ENCODE results near the gene LNX2.

LNX2 gene

DNA sequence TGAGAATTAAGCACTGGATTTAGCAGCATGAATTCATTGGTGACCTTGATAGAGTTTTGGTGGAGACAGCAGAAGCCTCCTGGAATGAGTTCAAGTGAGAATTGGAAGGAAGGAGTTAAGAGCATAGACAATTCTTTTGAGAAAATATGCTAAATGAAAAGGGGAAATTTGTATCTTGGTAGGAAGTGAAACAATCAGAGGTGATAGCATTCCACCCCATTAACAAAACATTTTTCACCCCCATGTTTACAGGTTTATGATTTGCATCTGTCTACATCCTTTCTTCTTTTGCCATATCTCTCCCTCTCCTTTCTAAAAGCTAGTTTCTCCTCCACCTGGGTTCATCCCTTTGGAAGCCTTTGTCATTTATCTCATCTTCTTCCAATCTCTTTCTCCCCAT is 27.5 kb downstream of the LNX2 start:
- ChIA-PET CTCF (no interaction called here), POLR2A (no interaction called here)
- Histone ChIP-seq H3K27ac (ENCODE audit: extremely low read depth, low read depth, low read length) (no peak overlapping the region), H3K4me3 (ENCODE audit: low read depth, low read length) (no peak overlapping the region), H3K36me3 (ENCODE audit: control insufficient read depth in 2 of 2, insufficient read depth in 1 of 2, low read length in 2 of 2) (no peaks in the 10 kb centered on the region), H3K4me1 (ENCODE audit: control insufficient read depth, insufficient read depth, low read length) (no peaks in the 10 kb centered on the region), H3K9me3 (ENCODE audit: control insufficient read depth, insufficient read depth, low read depth, low read length) (no peaks in the 10 kb centered on the region)
- TF ChIP-seq ZSCAN23 (tag by site-specific recombination; IDR thresholded peaks at IDR 0.05) (no peak), ZNF707 (tag by site-specific recombination; IDR thresholded peaks at IDR 0.05) (no peak), ZNF791 (tag by site-specific recombination; IDR thresholded peaks at IDR 0.05) (no peak), REPIN1 (tag by site-specific recombination; IDR thresholded peaks at IDR 0.05; ENCODE audit: low read depth) (no peak), PRDM6 (tag by site-specific recombination; IDR thresholded peaks at IDR 0.05) (no peak), ZNF174 (tag by site-specific recombination; IDR thresholded peaks at IDR 0.05) (no peak), OSR2 (tag by site-specific recombination; IDR thresholded peaks at IDR 0.05) (no peak), MYNN (tag by site-specific recombination; IDR thresholded peaks at IDR 0.05; ENCODE audit: borderline replicate concordance) (no peak), ZNF266 (tag by site-specific recombination; IDR thresholded peaks at IDR 0.05; ENCODE audit: low read depth) (no peak), ZNF292 (tag by site-specific recombination; IDR thresholded peaks at IDR 0.05; ENCODE audit: borderline replicate concordance, low read depth) (no peak), ZNF2 (tag by site-specific recombination; IDR thresholded peaks at IDR 0.05) (no peak), ZNF610 (tag by site-specific recombination; IDR thresholded peaks at IDR 0.05; ENCODE audit: borderline replicate concordance) (no peak)
- TF ChIP-seq, protein P1, sequence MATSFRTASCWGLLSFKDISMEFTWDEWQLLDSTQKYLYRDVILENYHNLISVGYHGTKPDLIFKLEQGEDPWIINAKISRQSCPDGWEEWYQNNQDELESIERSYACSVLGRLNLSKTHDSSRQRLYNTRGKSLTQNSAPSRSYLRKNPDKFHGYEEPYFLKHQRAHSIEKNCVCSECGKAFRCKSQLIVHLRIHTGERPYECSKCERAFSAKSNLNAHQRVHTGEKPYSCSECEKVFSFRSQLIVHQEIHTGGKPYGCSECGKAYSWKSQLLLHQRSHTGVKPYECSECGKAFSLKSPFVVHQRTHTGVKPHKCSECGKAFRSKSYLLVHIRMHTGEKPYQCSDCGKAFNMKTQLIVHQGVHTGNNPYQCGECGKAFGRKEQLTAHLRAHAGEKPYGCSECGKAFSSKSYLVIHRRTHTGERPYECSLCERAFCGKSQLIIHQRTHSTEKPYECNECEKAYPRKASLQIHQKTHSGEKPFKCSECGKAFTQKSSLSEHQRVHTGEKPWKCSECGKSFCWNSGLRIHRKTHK (tag by site-specific recombination; IDR thresholded peaks at IDR 0.05) = no peak

- Histone ChIP-seq H3K36me3 (ENCODE audit: control insufficient read depth in 2 of 2, insufficient read depth in 1 of 2, low read length in 2 of 2) (no peaks in the 10 kb centered on the region), H3K27ac (ENCODE audit: extremely low read depth, low read depth, low read length) (no peak overlapping the region), H3K4me1 (ENCODE audit: control insufficient read depth, insufficient read depth, low read length) (no peaks in the 10 kb centered on the region), H3K4me3 (ENCODE audit: low read depth, low read length) (no peak overlapping the region), H3K9me3 (ENCODE audit: control insufficient read depth, insufficient read depth, low read depth, low read length) (no peaks in the 10 kb centered on the region)
- TF ChIP-seq ZIC2 (tag by site-specific recombination; IDR thresholded peaks at IDR 0.05) (no peak), ZNF501 (tag by site-specific recombination; IDR thresholded peaks at IDR 0.05) (no peak), ATF2 (tag by site-specific recombination; IDR thresholded peaks at IDR 0.05; ENCODE audit: low read depth) (no peak), ZNF529 (tag by site-specific recombination; IDR thresholded peaks at IDR 0.05; ENCODE audit: insufficient replicate concordance) (peak; percentile 98), BCL11A (tag by site-specific recombination; IDR thresholded peaks at IDR 0.05; ENCODE audit: low read depth) (no peak)
- ChIA-PET POLR2A (no interaction called here), CTCF (no interaction called here)
These were observed 31.9 kb downstream of the LNX2 start for GRCh38 chr13:27588405-27588804.

DNA sequence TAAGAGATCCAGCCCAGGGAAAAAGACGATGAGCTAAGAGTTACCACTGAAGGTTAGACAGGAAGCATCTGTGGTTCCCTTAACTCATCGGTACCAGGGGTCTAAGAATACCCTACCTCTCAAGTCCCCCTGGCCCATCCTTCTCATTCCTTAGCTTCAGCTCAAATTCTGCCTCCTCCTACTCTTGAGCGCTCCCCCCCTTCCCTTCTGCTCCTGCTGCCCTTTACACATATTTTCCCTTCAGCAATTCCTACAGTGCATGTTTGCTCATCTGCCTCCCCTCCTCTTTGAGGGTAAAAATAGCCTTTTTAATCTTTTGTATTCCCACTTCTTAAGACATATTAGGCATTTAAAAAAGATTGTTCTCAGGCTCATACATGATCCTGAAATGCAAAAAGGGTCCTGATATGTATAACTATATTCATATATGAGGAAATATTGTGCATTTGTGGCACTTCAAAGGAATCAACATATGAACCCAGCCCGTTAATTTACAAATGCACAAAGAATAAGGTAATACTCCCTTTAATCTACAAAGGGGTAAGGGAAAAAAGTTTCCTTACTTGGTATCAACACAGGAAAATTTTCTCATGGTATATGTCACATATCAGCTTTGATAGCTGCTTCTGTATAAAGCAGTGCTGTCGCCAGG is 33.1 kb downstream of the LNX2 start:
- ChIA-PET POLR2A (no interaction called here), CTCF (interaction anchor here (1.1 kb wide), 1 partner anchor 239 kb away, joined by 3 read pairs; no protein-coding TSS in a partner anchor)
- Histone ChIP-seq H3K4me3 (ENCODE audit: low read depth, low read length) (no peak overlapping the region), H3K27ac (ENCODE audit: extremely low read depth, low read depth, low read length) (no peak overlapping the region), H3K36me3 (ENCODE audit: control insufficient read depth in 2 of 2, insufficient read depth in 1 of 2, low read length in 2 of 2) (no peaks in the 10 kb centered on the region), H3K9me3 (ENCODE audit: control insufficient read depth, insufficient read depth, low read depth, low read length) (no peaks in the 10 kb centered on the region), H3K4me1 (ENCODE audit: control insufficient read depth, insufficient read depth, low read length) (no peaks in the 10 kb centered on the region)
- TF ChIP-seq ELK4 (IDR thresholded peaks at IDR 0.05; ENCODE audit: borderline replicate concordance, low read depth, low read length) (no peak), ZEB2 (tag by site-specific recombination; IDR thresholded peaks at IDR 0.05) (no peak), OVOL3 (tag by site-specific recombination; IDR thresholded peaks at IDR 0.05) (no peak), ZNF596 (tag by site-specific recombination; IDR thresholded peaks at IDR 0.05) (no peak), GLI4 (tag by site-specific recombination; IDR thresholded peaks at IDR 0.05) (no peak), ZNF239 (tag by site-specific recombination; IDR thresholded peaks at IDR 0.05) (no peak), ZNF423 (tag by site-specific recombination; IDR thresholded peaks at IDR 0.05) (no peak), ZNF473 (tag by site-specific recombination; IDR thresholded peaks at IDR 0.05) (no peak), ZNF580 (tag by site-specific recombination; IDR thresholded peaks at IDR 0.05) (no peak), ZNF654 (tag by site-specific recombination; IDR thresholded peaks at IDR 0.05; ENCODE audit: low read depth) (no peak)

Measured in HEK293 (cell line).